NCI-H2171 (cell line): ENCODE measurements around the gene NCAPG2.
"Not testable (repeated sequence)": the region's sequence is repeated elsewhere in the genome, so short reads cannot be mapped to it uniquely, and the experiment has no call there.

ENCODE experiments used
- DNase-seq: peaks from one replicate; lab custom pipeline; 2025; lab: John Stamatoyannopoulos, UW

NCAPG2 gene

DNA sequence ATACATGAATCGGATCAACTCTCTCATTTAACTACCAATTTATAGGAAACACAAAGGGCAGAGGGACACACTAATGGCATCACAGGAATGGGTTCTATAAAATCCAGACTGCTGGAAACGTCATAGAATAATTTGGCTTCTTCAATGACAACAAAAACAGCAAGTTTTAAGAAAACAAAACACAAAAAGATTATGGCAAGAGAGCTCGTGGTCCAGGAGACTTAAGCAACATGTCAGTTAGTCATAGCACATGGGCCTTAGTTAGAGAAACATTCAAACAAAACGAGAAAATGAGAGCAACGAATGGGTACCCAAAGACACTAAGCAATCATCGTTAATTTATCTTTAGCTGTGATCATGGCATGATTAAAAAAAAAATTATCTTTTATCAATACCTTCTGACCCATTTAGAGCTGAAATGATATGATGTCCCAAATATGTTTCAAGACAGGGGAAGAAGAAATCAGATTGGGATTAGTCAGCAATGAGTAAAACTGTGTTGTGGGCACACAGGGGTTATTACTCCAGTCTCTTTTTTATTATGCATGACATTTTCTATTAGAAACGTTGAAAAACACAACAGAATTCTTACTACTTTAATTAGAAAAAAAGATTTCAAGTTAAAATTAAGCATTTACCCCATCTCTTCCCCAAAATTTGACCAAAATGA, 28.3 kb downstream of the NCAPG2 start:
- no peak for DNase-seq

GRCh38 chr7:158672975-158673374, 31.6 kb downstream of the NCAPG2 start:
- DNase-seq: no peak

DNA sequence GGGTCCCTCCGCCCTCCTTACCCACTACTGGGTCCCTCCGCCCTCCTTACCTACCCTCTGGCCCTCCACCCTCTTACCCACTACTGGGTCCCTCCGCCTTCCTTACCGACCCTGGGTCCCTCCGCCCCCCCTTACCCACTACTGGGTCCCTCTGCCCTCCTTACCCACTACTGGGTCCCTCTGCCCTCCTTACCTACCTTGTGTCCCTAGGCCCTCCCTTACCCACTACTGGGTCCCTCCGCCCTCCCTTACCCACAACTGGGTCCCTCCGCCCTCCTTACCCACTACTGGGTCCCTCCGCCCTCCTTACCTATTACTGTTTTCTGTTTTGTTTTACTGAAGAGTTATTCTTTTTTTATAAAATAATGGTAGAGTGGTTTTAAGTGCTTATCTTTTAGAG, 36.5 kb downstream of the NCAPG2 start:
- not testable (repeated sequence) for DNase-seq

DNA sequence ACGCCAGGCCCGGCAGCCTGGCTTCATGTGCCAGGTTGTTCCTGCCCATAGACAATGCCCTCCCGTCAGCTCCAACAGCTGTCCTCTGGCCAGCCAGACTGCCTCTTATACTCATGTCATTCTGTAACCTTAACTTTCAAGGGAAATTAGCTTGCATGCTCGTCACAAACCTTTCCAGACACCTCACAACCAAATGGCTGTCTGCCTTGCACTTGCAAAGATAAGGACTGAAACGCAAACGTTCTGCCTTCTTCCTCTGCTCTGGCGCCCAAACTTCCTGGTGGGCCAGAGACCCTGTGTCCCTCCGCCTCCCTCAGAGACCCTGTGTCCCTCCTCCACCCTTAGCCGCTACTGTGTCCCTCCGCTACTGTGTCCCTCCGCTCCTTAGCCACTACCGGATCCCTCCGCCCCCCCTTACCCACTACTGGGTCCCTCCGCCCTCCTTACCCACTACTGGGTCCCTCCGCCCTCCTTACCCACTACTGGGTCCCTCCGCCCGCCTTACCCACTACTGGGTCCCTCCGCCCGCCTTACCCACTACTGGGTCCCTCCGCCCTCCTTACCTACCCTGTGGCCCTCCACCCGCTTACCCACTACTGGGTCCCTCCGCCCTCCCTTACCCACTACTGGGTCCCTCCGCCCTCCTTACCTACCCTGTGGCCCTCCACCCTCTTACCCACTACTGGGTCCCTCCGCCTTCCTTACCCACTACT, 37.5 kb downstream of the NCAPG2 start:
- not testable (repeated sequence) for DNase-seq

DNA sequence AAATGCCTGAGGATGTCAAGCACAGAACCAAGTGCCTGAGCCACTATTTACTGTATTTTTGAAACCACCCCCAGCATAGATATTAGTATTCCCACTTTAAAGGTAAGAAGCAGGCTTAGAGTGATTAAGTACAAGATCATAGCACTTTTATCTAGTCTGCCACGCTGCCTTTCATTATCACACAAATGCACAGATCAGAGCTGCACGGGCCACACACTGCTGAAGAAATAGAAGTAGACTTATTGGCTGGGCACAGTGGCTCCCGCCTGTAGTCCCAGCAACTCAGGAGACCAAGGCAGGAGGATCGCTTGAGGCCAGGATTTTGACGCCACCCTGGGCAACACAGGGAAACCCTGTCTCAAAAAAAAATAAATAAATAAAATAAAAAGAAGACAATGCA, 38.2 kb downstream of the NCAPG2 start:
- no peak for DNase-seq

GRCh38 chr7:158664406-158664805, 40.2 kb downstream of the NCAPG2 start:
- DNase-seq: no peak

DNA sequence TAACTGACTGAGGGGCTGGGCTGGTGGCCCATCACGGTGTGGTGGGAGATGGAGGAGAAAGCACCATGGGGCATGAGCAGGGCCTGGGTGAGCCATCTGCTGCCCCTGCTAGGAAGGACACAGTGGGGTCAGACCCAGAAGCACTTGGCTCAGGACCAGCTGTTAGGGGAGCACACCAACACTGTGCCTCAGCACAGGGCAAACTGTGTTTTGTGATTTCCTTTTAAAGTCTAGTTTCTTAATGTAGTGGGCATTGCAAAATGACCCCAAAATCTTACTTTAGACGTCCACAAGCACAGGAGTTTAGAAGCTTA, 41.2 kb downstream of the NCAPG2 start:
- no peak for DNase-seq

DNA sequence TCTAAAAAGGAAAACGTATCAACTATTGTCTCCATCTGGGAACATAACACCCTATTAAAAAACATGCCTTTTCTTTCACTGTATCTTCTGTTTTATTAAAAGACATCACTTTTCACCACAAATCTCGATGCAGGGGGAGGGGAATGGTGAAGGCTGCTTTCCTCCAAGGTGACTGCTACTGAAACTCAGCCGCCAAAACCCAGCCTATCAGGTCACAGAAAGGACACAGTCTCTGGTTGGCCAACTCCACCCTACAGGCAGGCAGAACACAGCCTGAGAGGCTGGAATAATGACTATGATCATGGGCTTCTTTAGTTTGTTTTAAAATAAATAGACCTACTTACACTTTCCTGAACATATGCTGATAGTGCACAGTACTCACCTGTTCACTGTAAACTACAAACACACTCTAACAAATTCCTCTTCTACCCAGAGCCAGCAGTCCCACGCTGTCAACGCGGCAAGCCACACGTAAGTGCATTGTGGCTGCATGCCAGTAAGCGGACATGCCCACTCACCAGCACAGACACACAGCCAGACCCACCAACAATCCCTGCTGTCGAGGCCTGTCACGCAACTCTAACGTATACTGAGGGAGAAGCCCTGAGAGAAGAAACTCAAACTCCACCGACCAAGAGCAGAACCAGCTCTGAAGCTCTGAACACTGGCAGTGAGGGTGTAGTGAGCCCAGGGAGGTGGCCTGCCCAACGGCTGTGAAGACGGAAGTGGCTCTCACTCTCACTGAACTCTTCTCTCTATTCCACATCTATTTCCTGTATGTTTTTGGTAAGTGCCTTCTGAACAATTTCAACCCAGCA, 41.8 kb downstream of the NCAPG2 start:
- DNase-seq: no peak

DNA sequence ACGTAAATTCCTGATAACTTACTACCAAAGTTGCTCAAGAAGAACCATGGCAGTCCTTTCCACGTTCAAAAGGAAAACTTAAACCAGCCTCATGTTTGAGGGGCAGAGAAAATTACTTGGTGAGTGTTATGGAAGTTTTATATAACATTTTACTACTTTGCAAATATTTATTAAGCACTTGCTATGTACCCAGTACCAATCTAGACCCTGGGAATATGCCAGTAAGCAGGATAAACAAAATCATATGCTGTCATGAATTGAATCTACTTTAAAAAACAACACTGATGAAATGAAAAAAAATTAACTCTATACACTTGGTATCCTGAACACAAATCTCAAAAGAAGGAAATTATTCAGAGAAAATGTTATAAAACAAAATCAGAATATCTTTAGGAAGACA, 46.1 kb downstream of the NCAPG2 start:
- no peak for DNase-seq

DNA sequence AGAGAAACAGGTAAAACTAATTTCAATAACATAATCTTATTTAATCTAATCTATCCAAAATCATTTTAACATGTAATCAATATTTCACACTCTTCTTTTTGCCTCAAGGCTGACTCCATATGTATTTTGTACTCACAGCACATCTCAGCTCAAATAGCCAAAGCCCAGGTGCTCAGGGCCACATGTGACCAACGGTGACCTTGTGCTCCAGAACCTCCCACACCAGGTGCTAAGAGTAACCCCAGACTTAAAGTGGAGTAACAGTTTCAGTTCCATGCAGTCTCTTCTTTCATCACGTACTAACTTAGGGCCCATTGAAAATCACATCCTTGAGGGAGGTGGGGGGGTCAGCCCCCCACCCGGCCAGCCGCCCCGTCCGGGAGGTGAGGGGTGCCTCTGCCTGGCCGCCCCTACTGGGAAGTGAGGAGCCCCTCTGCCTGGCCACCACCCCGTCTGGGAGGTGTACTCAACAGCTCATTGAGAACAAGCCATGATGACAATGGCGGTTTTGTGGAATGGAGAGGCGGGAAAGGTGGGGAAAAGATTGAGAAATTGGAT, 47.3 kb downstream of the NCAPG2 start:
- no peak for DNase-seq

DNA sequence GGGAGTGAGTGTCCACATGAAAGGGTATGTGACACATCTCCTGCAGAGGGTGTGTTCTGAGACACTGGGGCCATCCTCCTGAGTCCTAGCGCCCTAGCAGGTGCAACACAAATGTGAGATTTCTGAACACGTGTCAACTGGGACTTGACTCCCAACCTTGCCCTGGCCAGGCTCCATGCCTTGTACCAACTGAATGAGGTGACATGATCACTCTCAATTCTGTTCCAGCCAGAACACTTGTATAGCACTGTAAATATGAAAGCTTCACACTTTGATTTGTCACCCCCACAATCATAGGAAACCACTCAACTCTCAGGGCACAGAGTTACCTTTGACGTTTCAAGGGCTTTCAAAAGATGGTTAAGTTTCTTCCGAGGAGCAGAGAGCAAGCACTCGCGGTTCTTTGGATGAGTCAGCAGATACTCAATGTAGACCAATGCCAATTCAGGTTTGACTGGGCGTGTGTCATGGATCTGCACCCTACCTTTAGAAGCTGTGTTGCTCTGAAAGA, 48.6 kb downstream of the NCAPG2 start:
- DNase-seq: no peak

GRCh38 chr7:158655507-158655906, 49.1 kb downstream of the NCAPG2 start:
- no peak for DNase-seq

DNA sequence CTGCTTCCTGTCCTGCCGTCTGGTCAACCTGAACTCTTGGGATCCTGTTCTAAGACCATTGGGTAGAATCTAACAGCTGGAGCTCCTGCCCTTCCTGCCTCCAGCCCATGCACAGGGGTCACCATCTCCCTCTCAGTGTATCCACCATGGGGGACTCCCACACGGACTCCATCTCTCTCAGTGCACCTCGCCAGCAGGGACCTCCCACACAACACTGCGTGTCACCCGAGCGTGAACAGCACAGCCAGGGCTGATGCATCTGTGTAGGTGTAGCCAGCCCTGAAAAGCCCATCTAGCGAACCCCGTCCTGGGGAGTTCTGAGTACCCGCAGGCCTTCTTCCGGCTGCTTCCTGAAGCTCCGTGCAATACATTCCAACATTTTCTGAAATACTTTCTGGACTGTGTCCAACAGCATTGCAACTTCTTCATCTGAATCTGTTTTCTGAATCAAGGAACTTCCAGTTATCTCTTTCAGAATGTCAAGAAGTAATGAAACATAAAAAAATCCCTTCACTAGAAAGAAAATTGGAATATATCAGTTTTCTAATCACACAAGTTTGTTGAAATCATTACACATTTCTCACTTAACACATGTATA, 52.5 kb downstream of the NCAPG2 start:
- no peak for DNase-seq

GRCh38 chr7:158650821-158651225, 53.8 kb downstream of the NCAPG2 start:
- no peak for DNase-seq

DNA sequence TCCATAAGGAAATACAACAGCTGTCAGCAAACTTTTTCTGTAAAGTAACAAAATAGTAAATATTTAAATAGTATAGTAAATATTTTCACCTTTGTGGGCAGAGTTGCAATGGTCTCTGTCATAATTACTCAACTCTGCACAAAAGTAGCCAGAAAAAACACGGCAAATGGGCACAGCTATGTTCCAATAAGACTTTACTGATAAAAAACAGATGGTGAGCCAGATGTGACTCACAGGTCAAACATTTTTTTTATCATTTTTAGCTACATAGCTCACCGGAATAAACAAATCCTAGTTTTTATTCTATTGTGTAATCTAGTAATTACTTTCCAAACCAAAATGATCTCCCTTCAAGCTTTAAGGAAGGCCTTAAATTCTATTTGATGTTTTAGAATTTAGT, 55.3 kb downstream of the NCAPG2 start:
- peak; percentile 45 for DNase-seq

- no peak for DNase-seq
Observed at GRCh38 chr7:158648787-158649186, 55.8 kb downstream of the NCAPG2 start.

DNA sequence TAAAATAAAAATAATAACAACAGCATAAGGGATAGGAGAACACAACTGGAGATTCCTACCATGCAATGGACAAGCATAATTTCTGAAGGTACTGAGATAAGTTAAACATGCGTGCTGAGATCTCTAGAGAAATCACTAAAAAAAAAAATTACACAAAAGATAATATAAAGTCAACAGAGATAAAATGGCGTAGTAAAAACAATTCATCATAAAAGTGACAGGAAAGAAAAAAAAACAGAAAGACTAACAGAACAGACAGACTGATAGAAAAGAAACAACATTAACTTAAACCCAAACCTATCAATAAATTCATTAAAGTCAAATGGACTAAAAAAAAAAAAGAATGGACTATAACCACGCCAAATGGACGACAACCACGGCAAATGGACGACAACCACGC, 56.4 kb downstream of the NCAPG2 start:
- DNase-seq: no peak

- no peak for DNase-seq
Observed at GRCh38 chr7:158647475-158647792, 57.2 kb downstream of the NCAPG2 start.

- no peak for DNase-seq
Observed at GRCh38 chr7:158646766-158647474, 57.7 kb downstream of the NCAPG2 start.

GRCh38 chr7:158645842-158646241, 58.8 kb downstream of the NCAPG2 start:
- DNase-seq: peak; percentile 64

DNA sequence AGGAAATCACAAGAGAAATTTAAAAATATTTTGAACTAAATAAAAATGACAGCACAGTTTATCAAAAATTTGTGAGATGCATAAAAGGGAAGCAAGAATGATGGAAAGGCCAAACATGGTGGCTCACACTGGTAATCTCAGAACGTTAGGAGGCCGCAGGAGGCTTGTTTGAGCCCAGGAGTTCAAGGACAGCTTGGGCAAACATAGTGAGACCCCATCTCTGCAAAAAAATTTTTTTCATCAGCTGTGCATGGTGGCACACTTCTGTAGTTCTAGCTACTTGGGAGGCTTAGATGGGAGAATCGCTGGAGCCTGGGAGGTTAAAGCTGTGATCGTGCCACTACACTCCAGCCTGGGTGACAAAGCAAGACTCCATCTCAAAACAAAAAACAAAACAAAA, 62.5 kb downstream of the NCAPG2 start:
- no peak for DNase-seq

DNA sequence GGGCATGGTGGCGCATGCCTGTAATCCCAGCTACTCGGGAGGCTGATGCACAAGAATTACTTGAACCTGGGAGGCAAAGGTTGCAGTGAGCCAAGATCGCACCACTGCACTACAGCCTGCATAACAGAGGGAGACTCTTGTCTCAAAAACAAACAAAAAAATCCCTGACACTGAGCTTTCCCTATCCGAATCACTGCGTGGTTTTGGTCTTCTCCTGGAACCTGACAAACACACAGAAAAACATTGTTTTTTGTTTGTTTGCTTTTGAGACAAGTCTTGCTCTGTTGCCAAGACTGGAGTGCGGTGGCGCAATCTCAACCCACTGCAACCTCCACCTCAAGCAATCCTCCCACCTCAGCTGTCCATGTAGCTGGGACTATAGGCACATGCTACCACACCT, 66.6 kb downstream of the NCAPG2 start:
- no peak for DNase-seq
